ENCODE results near the gene MRPS16. TPM values are rescaled to one million over a fixed set of nuclear protein-coding genes. Genes with fewer than 3 reads are reported as not detected.

Gene MRPS16
- total RNA-seq, 1 donor from 2014 or later, result 106 TPM

GRCh38 chr10:73209705-73210104 lies 42.7 kb downstream of the MRPS16 start:
- Mint-ChIP-seq H3K36me3 (ENCODE audit: low read depth) (peaks cover 20% of the 10 kb centered on the region), H3K4me1 (no peaks in the 10 kb centered on the region), H3K4me3 (no peak overlapping the region), H3K27ac (ENCODE audit: unreplicated experiment) (no peak overlapping the region), H3K27me3 (ENCODE audit: low read depth) (no peaks in the 10 kb centered on the region), H3K9me3 (peaks cover 6% of the 10 kb centered on the region)
- no peak for DNase-seq (ENCODE audit: low read depth, low spot score)
- TF ChIP-seq, protein P1, sequence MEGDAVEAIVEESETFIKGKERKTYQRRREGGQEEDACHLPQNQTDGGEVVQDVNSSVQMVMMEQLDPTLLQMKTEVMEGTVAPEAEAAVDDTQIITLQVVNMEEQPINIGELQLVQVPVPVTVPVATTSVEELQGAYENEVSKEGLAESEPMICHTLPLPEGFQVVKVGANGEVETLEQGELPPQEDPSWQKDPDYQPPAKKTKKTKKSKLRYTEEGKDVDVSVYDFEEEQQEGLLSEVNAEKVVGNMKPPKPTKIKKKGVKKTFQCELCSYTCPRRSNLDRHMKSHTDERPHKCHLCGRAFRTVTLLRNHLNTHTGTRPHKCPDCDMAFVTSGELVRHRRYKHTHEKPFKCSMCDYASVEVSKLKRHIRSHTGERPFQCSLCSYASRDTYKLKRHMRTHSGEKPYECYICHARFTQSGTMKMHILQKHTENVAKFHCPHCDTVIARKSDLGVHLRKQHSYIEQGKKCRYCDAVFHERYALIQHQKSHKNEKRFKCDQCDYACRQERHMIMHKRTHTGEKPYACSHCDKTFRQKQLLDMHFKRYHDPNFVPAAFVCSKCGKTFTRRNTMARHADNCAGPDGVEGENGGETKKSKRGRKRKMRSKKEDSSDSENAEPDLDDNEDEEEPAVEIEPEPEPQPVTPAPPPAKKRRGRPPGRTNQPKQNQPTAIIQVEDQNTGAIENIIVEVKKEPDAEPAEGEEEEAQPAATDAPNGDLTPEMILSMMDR (conservative IDR thresholded peaks at IDR 0.05), result no peak

- H3K36me3 Mint-ChIP-seq (ENCODE audit: low read depth), result peaks cover 18% of the 10 kb centered on the region
- no peak overlapping the region for H3K27ac Mint-ChIP-seq (ENCODE audit: unreplicated experiment)
- H3K4me3 Mint-ChIP-seq, result no peak overlapping the region
- H3K4me1 Mint-ChIP-seq, result no peaks in the 10 kb centered on the region
- TF ChIP-seq, protein P1 (conservative IDR thresholded peaks at IDR 0.05), result no peak
- no peak for DNase-seq (ENCODE audit: low read depth, low spot score)
- peaks cover 6% of the 10 kb centered on the region for H3K9me3 Mint-ChIP-seq
- H3K27me3 Mint-ChIP-seq (ENCODE audit: low read depth), result no peaks in the 10 kb centered on the region
Measured at GRCh38 chr10:73207883-73208282, 44.6 kb downstream of the MRPS16 start.

- TF ChIP-seq, protein P1 (conservative IDR thresholded peaks at IDR 0.05), result no peak
- Mint-ChIP-seq H3K4me1 (no peaks in the 10 kb centered on the region), H3K27me3 (ENCODE audit: low read depth) (no peaks in the 10 kb centered on the region)
Measured at GRCh38 chr10:73206385-73206784, 46.1 kb downstream of the MRPS16 start.

GRCh38 chr10:73205890-73206289 lies 46.6 kb downstream of the MRPS16 start:
- Mint-ChIP-seq H3K27ac (ENCODE audit: unreplicated experiment) (no peak overlapping the region), H3K4me3 (no peak overlapping the region), H3K4me1 (no peaks in the 10 kb centered on the region)

More at GRCh38 chr10:73206385-73206784, 46.1 kb downstream of the MRPS16 start:
- no peak overlapping the region for H3K27ac Mint-ChIP-seq (ENCODE audit: unreplicated experiment)
- no peak overlapping the region for H3K4me3 Mint-ChIP-seq
- peaks cover 16% of the 10 kb centered on the region for H3K36me3 Mint-ChIP-seq (ENCODE audit: low read depth)
- no peak for DNase-seq (ENCODE audit: low read depth, low spot score)
- peaks cover 6% of the 10 kb centered on the region for H3K9me3 Mint-ChIP-seq

DNA sequence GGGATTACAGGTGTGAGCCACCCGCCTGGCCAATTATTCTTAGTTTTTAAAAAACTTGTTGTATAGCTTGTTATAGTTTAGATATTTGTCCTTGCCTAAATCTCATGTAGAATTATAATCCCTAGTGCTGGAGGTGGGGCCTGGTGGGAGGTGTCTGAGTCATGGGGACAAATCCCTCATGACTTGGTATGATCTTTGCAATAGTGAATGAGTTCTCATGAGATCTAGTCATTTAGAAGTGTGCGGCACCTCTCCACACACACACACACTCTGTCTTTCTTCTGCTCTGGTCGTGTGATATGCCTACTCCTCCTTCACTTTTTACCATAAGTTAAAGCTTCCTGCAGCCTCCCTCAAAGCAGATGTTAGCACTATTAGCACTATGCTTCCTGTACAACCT lies 47.4 kb downstream of the MRPS16 start:
- H3K4me1 Mint-ChIP-seq, result no peaks in the 10 kb centered on the region
- H3K27me3 Mint-ChIP-seq (ENCODE audit: low read depth), result no peaks in the 10 kb centered on the region
- no peak for DNase-seq (ENCODE audit: low read depth, low spot score)

More at GRCh38 chr10:73205890-73206289, 46.6 kb downstream of the MRPS16 start:
- no peak for DNase-seq (ENCODE audit: low read depth, low spot score)
- H3K27me3 Mint-ChIP-seq (ENCODE audit: low read depth), result no peaks in the 10 kb centered on the region
- peaks cover 16% of the 10 kb centered on the region for H3K36me3 Mint-ChIP-seq (ENCODE audit: low read depth)
- peaks cover 6% of the 10 kb centered on the region for H3K9me3 Mint-ChIP-seq
- TF ChIP-seq, protein P1 (conservative IDR thresholded peaks at IDR 0.05), result no peak

More for the DNA sequence above, 47.4 kb downstream of the MRPS16 start:
- H3K27ac Mint-ChIP-seq (ENCODE audit: unreplicated experiment), result no peak overlapping the region
- peaks cover 16% of the 10 kb centered on the region for H3K36me3 Mint-ChIP-seq (ENCODE audit: low read depth)
- TF ChIP-seq, protein P1 (conservative IDR thresholded peaks at IDR 0.05), result no peak
- peaks cover 6% of the 10 kb centered on the region for H3K9me3 Mint-ChIP-seq
- no peak overlapping the region for H3K4me3 Mint-ChIP-seq

Other genes starting within 250 kb of the MRPS16 start
- 32.2 and 36.0 TPM in 2 replicates for gene P4HA1, start 155.8 kb downstream of the MRPS16 start, total RNA-seq
- 3.4 and 4.6 TPM in 2 replicates for gene NUDT13, start 142.2 kb downstream of the MRPS16 start, total RNA-seq
- 29.1 and 29.3 TPM in 2 replicates for gene ECD, start 84.6 kb downstream of the MRPS16 start, total RNA-seq
- 26.8 and 27.2 TPM in 2 replicates for gene FAM149B1, start 84.5 kb downstream of the MRPS16 start, total RNA-seq
- gene DNAJC9, start 5.4 kb downstream of the MRPS16 start, total RNA-seq, result 73.9 and 74.8 TPM in 2 replicates
- gene CFAP70, start 106.2 kb upstream of the MRPS16 start, total RNA-seq, result 0.65 and 0.84 TPM in 2 replicates
- gene ANXA7, start 161.4 kb upstream of the MRPS16 start, total RNA-seq, result 48.1 and 48.8 TPM in 2 replicates
- gene MSS51, start 180.9 kb upstream of the MRPS16 start, total RNA-seq, result 2.1 and 2.6 TPM in 2 replicates
- gene PPP3CB, start 243.4 kb upstream of the MRPS16 start, total RNA-seq, result 45.6 and 46.9 TPM in 2 replicates

All from neural crest cell (in vitro differentiated cells).